ENCODE data around the gene TTC34. TPM values are rescaled to one million over a fixed set of nuclear protein-coding genes. Genes with fewer than 3 reads are reported as not detected.

TTC34 gene
- total and polyA plus RNA-seq, 9 of the 15 experiments (the other 6 are each of a cell fraction or from before 2014, with no cell fraction given): 0.03 to 0.38 (median 0.05) TPM; not detected in 2

DNA sequence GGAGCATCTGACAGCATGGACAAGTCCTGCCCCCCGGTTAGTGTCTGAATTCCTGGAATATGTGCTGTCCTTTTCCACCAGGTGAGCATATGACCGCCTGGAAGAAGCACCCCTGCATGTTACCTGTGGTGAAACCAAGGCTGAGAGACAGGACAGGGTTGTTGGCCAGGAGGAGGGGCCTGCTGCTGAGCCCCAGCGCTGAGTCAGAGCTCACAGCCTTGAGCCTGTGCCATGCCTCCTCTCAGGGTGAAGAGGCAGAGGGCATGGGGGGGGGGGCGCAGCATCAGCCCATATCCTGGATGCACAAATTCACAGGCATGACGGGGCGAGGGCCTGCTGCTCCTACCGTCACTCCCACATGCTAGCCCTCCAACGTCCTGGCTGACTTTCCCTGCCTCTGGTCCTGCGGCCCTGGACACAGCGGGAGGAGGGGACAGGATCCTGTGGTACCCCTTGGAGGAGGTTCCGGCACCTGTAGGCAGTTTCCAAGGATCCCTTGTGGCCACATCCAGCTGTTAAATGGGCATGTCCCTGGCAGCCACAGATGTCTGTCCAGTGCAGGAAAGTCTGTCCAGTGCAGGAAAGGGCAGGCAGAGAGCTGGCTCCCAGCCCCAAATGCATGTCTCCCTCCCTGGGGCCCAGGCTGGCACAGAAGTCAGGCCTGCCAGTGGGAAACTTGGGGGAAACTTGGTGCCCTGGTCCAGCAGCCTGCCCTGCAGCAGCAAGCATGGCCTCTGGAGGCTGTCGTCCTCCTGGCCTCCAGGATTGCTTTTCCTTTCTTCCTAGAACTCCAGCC, 23.9 kb downstream of the TTC34 start:
- H3K9me1 ChIP-seq (ENCODE audit: control insufficient read depth, insufficient read depth, low read length): no peaks in the 10 kb centered on the region
- no peaks in the 10 kb centered on the region for H3K9me3 ChIP-seq (replicated peaks; ENCODE audit: control insufficient read depth, insufficient read depth, low read depth, low read length)
- H3K27ac ChIP-seq (ENCODE audit: extremely low read depth, low read depth, low read length): no peak overlapping the region
- ChIA-PET POLR2A (no interaction called here), CTCF (ENCODE audit: low intra/inter-chr PET ratio) (no interaction called here)
- no peaks in the 10 kb centered on the region for H3K79me2 ChIP-seq (ENCODE audit: control insufficient read depth, insufficient read depth, low read length)
- DNase-seq (ENCODE audit: extremely low read depth in 1 of 4, low spot score in 3 of 4): no peak
- no peaks in the 10 kb centered on the region for H4K20me1 ChIP-seq (replicated peaks; ENCODE audit: control insufficient read depth, insufficient read depth, low read length)
- ATAC-seq: no peak
- WGBS (ENCODE audit: insufficient coverage, low coverage, missing lambda C conversion rate): 2% methylated on average over 8 of the region's 12 CpGs
- H2AFZ ChIP-seq (ENCODE audit: low read depth, low read length): no peak overlapping the region
- H3K27me3 ChIP-seq (ENCODE audit: control insufficient read depth in 2 of 2, insufficient read depth in 2 of 2, low read length in 2 of 2): no peaks in the 10 kb centered on the region
- no peak for FAIRE-seq
- no TSS peak for BruUV-seq (replicated peaks)
- H3K9ac ChIP-seq (ENCODE audit: insufficient read depth in 1 of 2, low read depth in 2 of 2, low read length in 2 of 2): no peak overlapping the region
- H3K4me2 ChIP-seq (ENCODE audit: insufficient read depth, low read length): no peak overlapping the region
- H3K4me3 ChIP-seq: no peak overlapping the region
- intact Hi-C loops (cut with micrococcal nuclease) (no loop called here), in situ Hi-C loops (cut with MboI) (no loop called here)
- H3K36me3 ChIP-seq (ENCODE audit: control insufficient read depth, insufficient read depth, low read length): no peaks in the 10 kb centered on the region
- no peaks in the 10 kb centered on the region for H3K4me1 ChIP-seq (replicated peaks in 1 of 2; ENCODE audit: control insufficient read depth in 2 of 2, insufficient read depth in 2 of 2, low read length in 2 of 2)
- TF ChIP-seq GABPB2 (CRISPR knock-in tag; conservative IDR thresholded peaks at IDR 0.05) (no peak), CBX8 (IDR thresholded peaks at IDR 0.05; ENCODE audit: borderline replicate concordance, extremely low read depth, low read depth, low read length, poor library complexity, severe bottlenecking) (no peak), ARNT (IDR thresholded peaks at IDR 0.05) (no peak), LCOR (CRISPR knock-in tag; IDR thresholded peaks at IDR 0.05) (no peak), CHCHD3 (CRISPR knock-in tag; IDR thresholded peaks at IDR 0.05) (no peak), ZNF232 (CRISPR knock-in tag; IDR thresholded peaks at IDR 0.05) (no peak), RBM39 (optimal IDR thresholded peaks at IDR 0.05; ENCODE audit: low read depth, low read length) (no peak), ZNF586 (CRISPR knock-in tag; conservative IDR thresholded peaks at IDR 0.05) (no peak)
- TF ChIP-seq, protein P1, sequence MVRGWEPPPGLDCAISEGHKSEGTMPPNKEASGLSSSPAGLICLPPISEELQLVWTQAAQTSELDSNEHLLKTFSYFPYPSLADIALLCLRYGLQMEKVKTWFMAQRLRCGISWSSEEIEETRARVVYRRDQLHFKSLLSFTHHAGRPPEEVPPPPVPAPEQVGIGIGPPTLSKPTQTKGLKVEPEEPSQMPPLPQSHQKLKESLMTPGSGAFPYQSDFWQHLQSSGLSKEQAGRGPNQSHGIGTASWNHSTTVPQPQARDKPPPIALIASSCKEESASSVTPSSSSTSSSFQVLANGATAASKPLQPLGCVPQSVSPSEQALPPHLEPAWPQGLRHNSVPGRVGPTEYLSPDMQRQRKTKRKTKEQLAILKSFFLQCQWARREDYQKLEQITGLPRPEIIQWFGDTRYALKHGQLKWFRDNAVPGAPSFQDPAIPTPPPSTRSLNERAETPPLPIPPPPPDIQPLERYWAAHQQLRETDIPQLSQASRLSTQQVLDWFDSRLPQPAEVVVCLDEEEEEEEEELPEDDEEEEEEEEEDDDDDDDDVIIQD (CRISPR knock-in tag; IDR thresholded peaks at IDR 0.05): no peak
- TF ChIP-seq, protein P2, sequence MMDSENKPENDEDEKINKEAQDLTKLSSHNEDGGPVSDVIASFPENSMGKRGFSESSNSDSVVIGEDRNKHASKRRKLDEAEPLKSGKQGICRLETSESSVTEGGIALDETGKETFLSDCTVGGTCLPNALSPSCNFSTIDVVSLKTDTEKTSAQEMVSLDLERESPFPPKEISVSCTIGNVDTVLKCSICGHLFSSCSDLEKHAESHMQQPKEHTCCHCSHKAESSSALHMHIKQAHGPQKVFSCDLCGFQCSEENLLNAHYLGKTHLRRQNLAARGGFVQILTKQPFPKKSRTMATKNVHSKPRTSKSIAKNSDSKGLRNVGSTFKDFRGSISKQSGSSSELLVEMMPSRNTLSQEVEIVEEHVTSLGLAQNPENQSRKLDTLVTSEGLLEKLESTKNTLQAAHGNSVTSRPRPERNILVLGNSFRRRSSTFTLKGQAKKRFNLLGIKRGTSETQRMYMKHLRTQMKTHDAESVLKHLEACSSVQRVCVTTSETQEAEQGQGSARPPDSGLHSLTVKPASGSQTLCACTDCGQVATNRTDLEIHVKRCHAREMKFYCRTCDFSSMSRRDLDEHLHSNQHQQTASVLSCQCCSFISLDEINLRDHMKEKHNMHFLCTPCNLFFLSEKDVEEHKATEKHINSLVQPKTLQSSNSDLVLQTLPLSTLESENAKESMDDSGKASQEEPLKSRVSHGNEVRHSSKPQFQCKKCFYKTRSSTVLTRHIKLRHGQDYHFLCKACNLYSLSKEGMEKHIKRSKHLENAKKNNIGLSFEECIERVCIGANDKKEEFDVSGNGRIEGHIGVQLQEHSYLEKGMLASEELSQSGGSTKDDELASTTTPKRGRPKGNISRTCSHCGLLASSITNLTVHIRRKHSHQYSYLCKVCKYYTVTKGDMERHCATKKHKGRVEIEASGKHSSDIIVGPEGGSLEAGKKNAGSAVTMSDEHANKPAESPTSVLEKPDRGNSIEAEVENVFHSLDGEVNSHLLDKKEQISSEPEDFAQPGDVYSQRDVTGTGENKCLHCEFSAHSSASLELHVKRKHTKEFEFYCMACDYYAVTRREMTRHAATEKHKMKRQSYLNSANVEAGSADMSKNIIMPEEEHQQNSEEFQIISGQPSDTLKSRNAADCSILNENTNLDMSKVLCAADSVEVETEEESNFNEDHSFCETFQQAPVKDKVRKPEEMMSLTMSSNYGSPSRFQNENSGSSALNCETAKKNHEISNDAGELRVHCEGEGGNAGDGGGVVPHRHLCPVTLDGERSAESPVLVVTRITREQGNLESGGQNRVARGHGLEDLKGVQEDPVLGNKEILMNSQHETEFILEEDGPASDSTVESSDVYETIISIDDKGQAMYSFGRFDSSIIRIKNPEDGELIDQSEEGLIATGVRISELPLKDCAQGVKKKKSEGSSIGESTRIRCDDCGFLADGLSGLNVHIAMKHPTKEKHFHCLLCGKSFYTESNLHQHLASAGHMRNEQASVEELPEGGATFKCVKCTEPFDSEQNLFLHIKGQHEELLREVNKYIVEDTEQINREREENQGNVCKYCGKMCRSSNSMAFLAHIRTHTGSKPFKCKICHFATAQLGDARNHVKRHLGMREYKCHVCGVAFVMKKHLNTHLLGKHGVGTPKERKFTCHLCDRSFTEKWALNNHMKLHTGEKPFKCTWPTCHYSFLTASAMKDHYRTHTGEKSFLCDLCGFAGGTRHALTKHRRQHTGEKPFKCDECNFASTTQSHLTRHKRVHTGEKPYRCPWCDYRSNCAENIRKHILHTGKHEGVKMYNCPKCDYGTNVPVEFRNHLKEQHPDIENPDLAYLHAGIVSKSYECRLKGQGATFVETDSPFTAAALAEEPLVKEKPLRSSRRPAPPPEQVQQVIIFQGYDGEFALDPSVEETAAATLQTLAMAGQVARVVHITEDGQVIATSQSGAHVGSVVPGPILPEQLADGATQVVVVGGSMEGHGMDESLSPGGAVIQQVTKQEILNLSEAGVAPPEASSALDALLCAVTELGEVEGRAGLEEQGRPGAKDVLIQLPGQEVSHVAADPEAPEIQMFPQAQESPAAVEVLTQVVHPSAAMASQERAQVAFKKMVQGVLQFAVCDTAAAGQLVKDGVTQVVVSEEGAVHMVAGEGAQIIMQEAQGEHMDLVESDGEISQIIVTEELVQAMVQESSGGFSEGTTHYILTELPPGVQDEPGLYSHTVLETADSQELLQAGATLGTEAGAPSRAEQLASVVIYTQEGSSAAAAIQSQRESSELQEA (IDR thresholded peaks at IDR 0.05; ENCODE audit: low read depth): no peak
